Tibial nerve (tissue), 3 donors: ENCODE results near the gene EPGN.

ENCODE experiments used
- CTCF ChIP-seq, 5 experiments: fragments of 200-600 bp in 3 of 5; fragments of 450-650 bp in 2 of 5; sonication (generic) in 3 of 5; IDR thresholded peaks; one replicate each; pipeline ENCODE4 v1.5.1; 2016 to 2019; ENCODE audit warnings: antibody characterized with exemption in 5 of 5, mild to moderate bottlenecking in 3 of 5, moderate library complexity in 2 of 5
- POLR2A ChIP-seq, 2 donors: fragments of 450-650 bp; IDR thresholded peaks; one replicate each; pipeline ENCODE4 v1.6.1; 2017; ENCODE audit warnings: antibody characterized with exemption in 2 of 2, mild to moderate bottlenecking in 2 of 2, moderate library complexity in 2 of 2

GRCh38 chr4:74364256-74364651 is 56.0 kb downstream of the EPGN start:
- TF ChIP-seq CTCF (IDR thresholded peaks at IDR 0.05) (no peak), POLR2A (IDR thresholded peaks at IDR 0.05) (no peak)
